Endothelial cell of umbilical vein (primary cell): ENCODE measurements around the gene TENM4.

Experiments used
- CTCF ChIP-seq, 2 donors: IDR thresholded peaks; 1 replicate in 1 of 2; 2 replicates in 1 of 2; pipeline ENCODE4 v1.5.1; 2011; ENCODE audit warnings: low read length in 2 of 2, mild to moderate bottlenecking in 2 of 2, moderate library complexity in 2 of 2, control low read depth in 1 of 2, inconsistent platforms in 1 of 2, low read depth in 1 of 2; ENCODE audit not compliant: insufficient read depth in 1 of 2; ENCODE audit errors: extremely low read depth in 1 of 2
- EZH2 ChIP-seq: IDR thresholded peaks from 2 replicates; pipeline ENCODE4 v1.6.1; 2012; ENCODE audit warnings: borderline replicate concordance, low read depth, mild to moderate bottlenecking, moderate library complexity, low read length, inconsistent platforms; ENCODE audit not compliant: severe bottlenecking
- MAX ChIP-seq: IDR thresholded peaks from 2 replicates; pipeline ENCODE4 v1.6.1; 2011; ENCODE audit not compliant: insufficient read depth, insufficient read length
- POLR2A ChIP-seq: IDR thresholded peaks from 2 replicates; pipeline ENCODE4 v1.6.1; 2012; ENCODE audit warnings: low read depth, mild to moderate bottlenecking, control low read depth, low read length
- POLR2AphosphoS5 ChIP-seq: IDR thresholded peaks from 2 replicates; pipeline ENCODE4 v1.6.1; 2012; ENCODE audit warnings: low read depth, mild to moderate bottlenecking, control low read depth, low read length, moderate library complexity; ENCODE audit not compliant: insufficient read depth

GRCh38 chr11:78808923-78809322 is 631.9 kb downstream of the TENM4 start:
- TF ChIP-seq CTCF (IDR thresholded peaks at IDR 0.05; ENCODE audit: extremely low read depth in 1 of 2, insufficient read depth in 1 of 2, low read depth in 1 of 2, low read length in 2 of 2) (no peak), MAX (no peak), EZH2 (no peak), POLR2AphosphoS5 (no peak), POLR2A (no peak)
